NB4 (cell line): Measurements from ENCODE around the gene SEMA4A.

ENCODE experiments used
- MYC ChIP-seq: IDR thresholded peaks from 2 replicates; pipeline ENCODE4 v1.6.1; 2011; ENCODE audit warnings: low read depth, low read length
- POLR2A ChIP-seq: IDR thresholded peaks from 2 replicates; pipeline ENCODE4 v1.6.1; 2011; ENCODE audit warnings: mild to moderate bottlenecking; ENCODE audit not compliant: insufficient read length; ENCODE audit errors: extremely low read depth
- TF ChIP-seq, protein P1 (sequence below): IDR thresholded peaks from one replicate; pipeline ENCODE4 v1.5.1; 2012; ENCODE audit warnings: low read depth, low read length
- TF ChIP-seq, protein P2 (sequence below): IDR thresholded peaks from 2 replicates; pipeline ENCODE4 v1.6.1; 2011; ENCODE audit warnings: low read depth, low read length

DNA sequence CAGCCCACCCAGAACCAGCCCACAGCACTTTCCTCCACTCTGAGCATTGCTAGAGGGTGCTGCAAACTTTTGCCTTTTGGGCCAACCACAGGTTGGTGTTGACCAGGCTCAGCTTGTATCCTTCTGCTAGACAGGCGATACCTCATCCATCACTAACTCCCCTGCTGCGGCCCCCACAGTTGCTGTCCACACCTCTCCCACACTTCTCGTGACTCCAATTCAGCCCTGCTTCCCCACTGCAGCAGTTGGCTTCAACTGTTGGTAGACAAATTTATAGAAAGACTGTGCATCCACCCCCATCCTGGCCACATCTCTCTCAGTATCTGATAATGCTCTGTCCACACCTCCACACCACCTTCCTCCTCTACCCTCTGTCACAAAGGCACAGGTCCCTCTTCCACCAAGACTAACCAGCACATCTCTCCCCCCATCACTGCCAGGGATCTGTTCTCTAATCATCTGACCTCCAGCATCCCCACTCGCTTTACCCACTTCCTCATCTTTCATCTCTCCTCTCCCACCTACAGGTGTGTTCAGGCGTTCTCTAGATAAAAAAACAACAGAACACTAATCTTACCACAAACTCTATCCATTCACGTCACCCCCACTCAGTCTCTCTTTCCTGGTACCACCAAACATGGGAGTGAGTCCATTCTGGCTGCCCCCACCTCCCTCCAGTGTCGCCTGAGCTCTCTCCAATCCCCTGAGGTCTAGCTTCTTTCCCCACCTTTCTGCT is 24.7 kb downstream of the SEMA4A start:
- TF ChIP-seq, protein P1, sequence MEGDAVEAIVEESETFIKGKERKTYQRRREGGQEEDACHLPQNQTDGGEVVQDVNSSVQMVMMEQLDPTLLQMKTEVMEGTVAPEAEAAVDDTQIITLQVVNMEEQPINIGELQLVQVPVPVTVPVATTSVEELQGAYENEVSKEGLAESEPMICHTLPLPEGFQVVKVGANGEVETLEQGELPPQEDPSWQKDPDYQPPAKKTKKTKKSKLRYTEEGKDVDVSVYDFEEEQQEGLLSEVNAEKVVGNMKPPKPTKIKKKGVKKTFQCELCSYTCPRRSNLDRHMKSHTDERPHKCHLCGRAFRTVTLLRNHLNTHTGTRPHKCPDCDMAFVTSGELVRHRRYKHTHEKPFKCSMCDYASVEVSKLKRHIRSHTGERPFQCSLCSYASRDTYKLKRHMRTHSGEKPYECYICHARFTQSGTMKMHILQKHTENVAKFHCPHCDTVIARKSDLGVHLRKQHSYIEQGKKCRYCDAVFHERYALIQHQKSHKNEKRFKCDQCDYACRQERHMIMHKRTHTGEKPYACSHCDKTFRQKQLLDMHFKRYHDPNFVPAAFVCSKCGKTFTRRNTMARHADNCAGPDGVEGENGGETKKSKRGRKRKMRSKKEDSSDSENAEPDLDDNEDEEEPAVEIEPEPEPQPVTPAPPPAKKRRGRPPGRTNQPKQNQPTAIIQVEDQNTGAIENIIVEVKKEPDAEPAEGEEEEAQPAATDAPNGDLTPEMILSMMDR: no peak
- TF ChIP-seq POLR2A: no peak
- TF ChIP-seq, protein P2, sequence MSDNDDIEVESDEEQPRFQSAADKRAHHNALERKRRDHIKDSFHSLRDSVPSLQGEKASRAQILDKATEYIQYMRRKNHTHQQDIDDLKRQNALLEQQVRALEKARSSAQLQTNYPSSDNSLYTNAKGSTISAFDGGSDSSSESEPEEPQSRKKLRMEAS: no peak
- no peak for TF ChIP-seq MYC
